CD4-positive, alpha-beta T cell (primary cell): ENCODE results near the gene CDH5. TPM values are rescaled to one million over a fixed set of nuclear protein-coding genes. Genes with fewer than 3 reads are reported as not detected.

Source experiments
- ATAC-seq: fragments of 200-7000 bp; cut with Tn5 transposase; one replicate; pipeline ENCODE4 v1.10.0; 2022; ENCODE audit warnings: mild to moderate bottlenecking; ENCODE audit not compliant: poor library complexity
- CTCF ChIA-PET: fragments of 350-600 bp; sonication (Branson Sonifier 250); formaldehyde crosslinking; loops from one replicate; lab custom pipeline; 2021; ENCODE audit warnings: antibody characterized with exemption, inconsistent platforms; lab: Charles Lee
- POLR2A ChIA-PET: fragments of 350-600 bp; sonication (Branson Sonifier 250); formaldehyde crosslinking; loops from one replicate; lab custom pipeline; 2021; ENCODE audit warnings: antibody characterized with exemption, inconsistent platforms; lab: Charles Lee
- DNase-seq, 14 experiments: peaks; one replicate each; pipeline ENCODE4 v3.0.0-alpha.2; 2013 to 2020; ENCODE audit warnings: mixed read lengths in 2 of 14
- H3K27ac ChIP-seq, 2 donors: one replicate each; pipeline versions ENCODE4 v1.5.1 to v1.7.0; 2013; ENCODE audit warnings: low read length in 2 of 2, low read depth in 1 of 2, mild to moderate bottlenecking in 1 of 2
- H3K27me3 ChIP-seq, 2 experiments: 1 replicate in 1 of 2; 2 replicates in 1 of 2; pipeline versions ENCODE4 v1.6.1 to v1.7.0; 2013; ENCODE audit warnings: low read length in 2 of 2, control low read depth in 1 of 2, mild to moderate bottlenecking in 1 of 2, moderate library complexity in 1 of 2; ENCODE audit not compliant: insufficient read depth in 2 of 2, control insufficient read depth in 1 of 2
- H3K36me3 ChIP-seq: one replicate; pipeline ENCODE4 v1.6.1; 2013; ENCODE audit warnings: low read length, control low read depth; ENCODE audit not compliant: insufficient read depth
- H3K4me1 ChIP-seq: one replicate; pipeline ENCODE4 v1.6.1; 2013; ENCODE audit warnings: low read length, control low read depth; ENCODE audit not compliant: insufficient read depth
- H3K4me3 ChIP-seq: one replicate; pipeline ENCODE4 v1.5.1; 2013; ENCODE audit warnings: mild to moderate bottlenecking, low read length, moderate library complexity
- H3K9me3 ChIP-seq, 2 experiments: 1 replicate in 1 of 2; 2 replicates in 1 of 2; pipeline versions ENCODE4 v1.6.1 to v1.7.0; 2013; ENCODE audit warnings: low read length in 2 of 2, mild to moderate bottlenecking in 2 of 2, control low read depth in 1 of 2, moderate library complexity in 1 of 2; ENCODE audit not compliant: control insufficient read depth in 1 of 2, insufficient read depth in 1 of 2
- H3K27ac Mint-ChIP-seq: one replicate; pipeline ENCODE4 v1.8.0; 2020; ENCODE audit warnings: mixed read lengths
- H3K27me3 Mint-ChIP-seq: one replicate; pipeline ENCODE4 v1.8.0; 2021; ENCODE audit warnings: mixed read lengths
- H3K36me3 Mint-ChIP-seq: one replicate; pipeline ENCODE4 v1.8.0; 2021; ENCODE audit warnings: low read depth, mixed read lengths
- H3K4me1 Mint-ChIP-seq: one replicate; pipeline ENCODE4 v1.8.0; 2021; ENCODE audit warnings: low read depth, mixed read lengths
- H3K4me3 Mint-ChIP-seq: one replicate; pipeline ENCODE4 v1.8.0; 2020; ENCODE audit warnings: mild to moderate bottlenecking, mixed read lengths
- H3K9me3 Mint-ChIP-seq: one replicate; pipeline ENCODE4 v1.8.0; 2020; ENCODE audit warnings: mixed read lengths
- CTCF ChIP-seq: fragments of 200-600 bp; IDR thresholded peaks from one replicate; pipeline ENCODE4 v1.8.0; 2022; ENCODE audit warnings: antibody characterized with exemption, mild to moderate bottlenecking
- intact Hi-C, 2 experiments: fragments of 100-400 bp; cut with DNase I in 1 of 2; cut with micrococcal nuclease in 1 of 2; formaldehyde crosslinking; loops; one replicate each; pipeline versions ENCODE4 v1.15.1 to v1.9.0; 2023 to 2025; cut with DNase I, micrococcal nuclease
- total RNA-seq, 174 experiments: library from RNA in 2 of 174; stranded (reverse) in 2 of 174; gene quantifications; one replicate each; pipeline ENCODE4 v1.2.3 and lab custom pipeline; 2021 to 2026

The CDH5 gene
- total RNA-seq, 2 experiments from 2014 or later: not detected

GRCh38 chr16:66388350-66389139 is 22.1 kb downstream of the CDH5 start:
- intact Hi-C loops: no loop called here
- Mint-ChIP-seq H3K36me3 (no peaks in the 10 kb centered on the region), H3K9me3 (no peaks in the 10 kb centered on the region), H3K27me3 (peaks cover 3% of the 10 kb centered on the region), H3K27ac (no peak overlapping the region), H3K4me3 (no peak overlapping the region), H3K4me1 (no peaks in the 10 kb centered on the region)
- Histone ChIP-seq H3K9me3 (no peaks in the 10 kb centered on the region), H3K4me3 (no peak overlapping the region), H3K36me3 (no peaks in the 10 kb centered on the region), H3K27me3 (no peaks in the 10 kb centered on the region), H3K27ac (no peak overlapping the region), H3K4me1 (no peaks in the 10 kb centered on the region)
- CTCF ChIA-PET: no interaction called here
- TF ChIP-seq CTCF: no peak
- POLR2A ChIA-PET: no interaction called here
- no peak for DNase-seq
- no peak for ATAC-seq

GRCh38 chr16:66389256-66390176 is 23.0 kb downstream of the CDH5 start:
- H3K4me1 Mint-ChIP-seq: no peaks in the 10 kb centered on the region
- H3K27me3 Mint-ChIP-seq: peaks cover 3% of the 10 kb centered on the region
- H3K9me3 ChIP-seq: no peaks in the 10 kb centered on the region
- TF ChIP-seq CTCF: no peak
- no peaks in the 10 kb centered on the region for H3K9me3 Mint-ChIP-seq
- DNase-seq: no peak
- POLR2A ChIA-PET: no interaction called here
- no peak overlapping the region for H3K27ac ChIP-seq
- CTCF ChIA-PET: no interaction called here
- H3K36me3 Mint-ChIP-seq: no peaks in the 10 kb centered on the region
- H3K27me3 ChIP-seq: no peaks in the 10 kb centered on the region
- no peak overlapping the region for H3K27ac Mint-ChIP-seq
- H3K4me3 ChIP-seq: no peak overlapping the region
- intact Hi-C loops: no loop called here
- H3K4me1 ChIP-seq: no peaks in the 10 kb centered on the region
- H3K4me3 Mint-ChIP-seq: no peak overlapping the region
- no peaks in the 10 kb centered on the region for H3K36me3 ChIP-seq
- no peak for ATAC-seq

GRCh38 chr16:66390346-66391108 is 24.0 kb downstream of the CDH5 start:
- H3K27me3 ChIP-seq: no peaks in the 10 kb centered on the region
- POLR2A ChIA-PET: no interaction called here
- no peaks in the 10 kb centered on the region for H3K9me3 ChIP-seq
- no peak for TF ChIP-seq CTCF
- Mint-ChIP-seq H3K9me3 (no peaks in the 10 kb centered on the region), H3K4me3 (no peak overlapping the region), H3K36me3 (no peaks in the 10 kb centered on the region), H3K27me3 (no peaks in the 10 kb centered on the region), H3K27ac (no peak overlapping the region), H3K4me1 (no peaks in the 10 kb centered on the region)
- intact Hi-C loops: no loop called here
- ATAC-seq: no peak
- H3K27ac ChIP-seq: no peak overlapping the region
- no peak overlapping the region for H3K4me3 ChIP-seq
- no peaks in the 10 kb centered on the region for H3K36me3 ChIP-seq
- no peak for DNase-seq
- H3K4me1 ChIP-seq: no peaks in the 10 kb centered on the region
- CTCF ChIA-PET: no interaction called here
